ENCODE results near the gene PREX1. TPM values are rescaled to one million over a fixed set of nuclear protein-coding genes. Genes with fewer than 3 reads are reported as not detected.
"Not testable (repeated sequence)": the region's sequence is repeated elsewhere in the genome, so short reads cannot be mapped to it uniquely, and the experiment has no call there.

Gene PREX1
- total RNA-seq, 2 experiments from 2014 or later = 130 to 156 TPM

GRCh38 chr20:48826883-48827771, 672 bp downstream of the PREX1 start:
- H3K36me3 Mint-ChIP-seq = peaks cover 26% of the 10 kb centered on the region
- peak; percentile 58 for DNase-seq
- CTCF ChIA-PET = interaction anchor here (0.9 to 2.3 kb wide), 6 partner anchors 10 to 170 kb away, joined by 3 to 9 read pairs (median 6); no protein-coding TSS in a partner anchor

GRCh38 chr20:48826480-48826879, 1.3 kb downstream of the PREX1 start:
- H3K27me3 Mint-ChIP-seq; ATAC-seq; DNase-seq; H3K9me3 Mint-ChIP-seq (ENCODE audit: low read depth): not testable (repeated sequence)
- CTCF ChIA-PET = interaction anchor here (0.9 to 2.3 kb wide), 5 partner anchors 9 to 170 kb away, joined by 3 to 9 read pairs (median 4); no protein-coding TSS in a partner anchor
- peaks cover 48% of the 10 kb centered on the region for H3K4me1 Mint-ChIP-seq
- peak overlapping the region; percentile 98 for H3K27ac Mint-ChIP-seq
- H3K36me3 Mint-ChIP-seq = peaks cover 31% of the 10 kb centered on the region
- peak overlapping the region; percentile 98 for H3K4me3 Mint-ChIP-seq

More at GRCh38 chr20:48826883-48827771, 672 bp downstream of the PREX1 start:
- peak overlapping the region; percentile 98 for H3K4me3 Mint-ChIP-seq
- peak overlapping the region; percentile 98 for H3K27ac Mint-ChIP-seq
- H3K9me3 Mint-ChIP-seq (ENCODE audit: low read depth) = no peaks in the 10 kb centered on the region
- H3K27me3 Mint-ChIP-seq = no peaks in the 10 kb centered on the region
- ATAC-seq = peak; percentile 17
- peaks cover 41% of the 10 kb centered on the region for H3K4me1 Mint-ChIP-seq

GRCh38 chr20:48826069-48826468, 1.7 kb downstream of the PREX1 start:
- ATAC-seq (no peak), DNase-seq (no peak)
- H3K36me3 Mint-ChIP-seq = peaks cover 34% of the 10 kb centered on the region
- H3K4me1 Mint-ChIP-seq = peaks cover 52% of the 10 kb centered on the region
- H3K27ac Mint-ChIP-seq = peak overlapping the region; percentile 98
- H3K9me3 Mint-ChIP-seq (ENCODE audit: low read depth) = no peaks in the 10 kb centered on the region
- CTCF ChIA-PET = interaction anchor here (0.9 to 2.3 kb wide), 5 partner anchors 54 to 169 kb away, joined by 3 to 9 read pairs (median 7); no protein-coding TSS in a partner anchor
- H3K27me3 Mint-ChIP-seq = no peaks in the 10 kb centered on the region
- peak overlapping the region; percentile 98 for H3K4me3 Mint-ChIP-seq

- Mint-ChIP-seq H3K9me3 (ENCODE audit: low read depth) (no peaks in the 10 kb centered on the region), H3K36me3 (peaks cover 35% of the 10 kb centered on the region), H3K4me3 (peak overlapping the region; percentile 98), H3K27ac (peak overlapping the region; percentile 98), H3K4me1 (peaks cover 57% of the 10 kb centered on the region), H3K27me3 (no peaks in the 10 kb centered on the region)
- DNase-seq = no peak
- CTCF ChIA-PET = interaction anchor here (0.9 to 2.3 kb wide), 5 partner anchors 56 to 116 kb away, joined by 3 to 8 read pairs (median 3); no protein-coding TSS in a partner anchor
- ATAC-seq = no peak
Observed at GRCh38 chr20:48825566-48825920, 2.3 kb downstream of the PREX1 start.

GRCh38 chr20:48824830-48825565, 2.8 kb downstream of the PREX1 start:
- ATAC-seq (no peak), DNase-seq (no peak)
- no peaks in the 10 kb centered on the region for H3K27me3 Mint-ChIP-seq
- CTCF ChIA-PET = interaction anchor here (0.9 to 1.1 kb wide), 3 partner anchors 56 to 80 kb away, joined by 3 to 7 read pairs (median 3); no protein-coding TSS in a partner anchor
- H3K27ac Mint-ChIP-seq = peak overlapping the region; percentile 98
- no peaks in the 10 kb centered on the region for H3K9me3 Mint-ChIP-seq (ENCODE audit: low read depth)
- H3K4me1 Mint-ChIP-seq = peaks cover 62% of the 10 kb centered on the region
- peaks cover 40% of the 10 kb centered on the region for H3K36me3 Mint-ChIP-seq
- H3K4me3 Mint-ChIP-seq = peak overlapping the region; percentile 98

GRCh38 chr20:48823960-48824498, 3.8 kb downstream of the PREX1 start:
- H3K27me3 Mint-ChIP-seq = no peaks in the 10 kb centered on the region
- H3K36me3 Mint-ChIP-seq = peaks cover 44% of the 10 kb centered on the region
- CTCF ChIA-PET = no interaction called here

GRCh38 chr20:48823476-48823875, 4.3 kb downstream of the PREX1 start:
- Mint-ChIP-seq H3K36me3 (peaks cover 47% of the 10 kb centered on the region), H3K4me3 (peak overlapping the region; percentile 98), H3K9me3 (ENCODE audit: low read depth) (no peaks in the 10 kb centered on the region), H3K4me1 (peaks cover 72% of the 10 kb centered on the region), H3K27me3 (no peaks in the 10 kb centered on the region), H3K27ac (peak overlapping the region; percentile 98)
- DNase-seq (no peak), ATAC-seq (no peak)
- CTCF ChIA-PET = interaction anchor here (0.9 to 1.4 kb wide), 4 partner anchors 64 to 166 kb away, joined by 3 to 4 read pairs (median 3); no protein-coding TSS in a partner anchor

More at GRCh38 chr20:48823960-48824498, 3.8 kb downstream of the PREX1 start:
- Mint-ChIP-seq H3K4me1 (peaks cover 71% of the 10 kb centered on the region), H3K9me3 (ENCODE audit: low read depth) (no peaks in the 10 kb centered on the region), H3K27ac (peak overlapping the region; percentile 98), H3K4me3 (peak overlapping the region; percentile 98)
- ATAC-seq (peak; percentile 65), DNase-seq (peak; percentile 88)

- Mint-ChIP-seq H3K4me1 (peaks cover 77% of the 10 kb centered on the region), H3K9me3 (ENCODE audit: low read depth) (no peaks in the 10 kb centered on the region), H3K36me3 (peaks cover 50% of the 10 kb centered on the region), H3K4me3 (peak overlapping the region; percentile 98), H3K27ac (peak overlapping the region; percentile 98), H3K27me3 (no peaks in the 10 kb centered on the region)
- ATAC-seq (no peak), DNase-seq (no peak)
- CTCF ChIA-PET = interaction anchor here (0.9 to 1.4 kb wide), 4 partner anchors 63 to 165 kb away, joined by 3 to 4 read pairs (median 3); no protein-coding TSS in a partner anchor
Observed at GRCh38 chr20:48822879-48823385, 4.9 kb downstream of the PREX1 start.

- CTCF ChIA-PET = interaction anchor here (0.6 to 1.4 kb wide), 4 partner anchors 61 to 164 kb away, joined by 3 to 4 read pairs (median 3); no protein-coding TSS in a partner anchor
- H3K9me3 Mint-ChIP-seq (ENCODE audit: low read depth) = no peaks in the 10 kb centered on the region
- H3K4me1 Mint-ChIP-seq = peaks cover 84% of the 10 kb centered on the region
- peak overlapping the region; percentile 98 for H3K27ac Mint-ChIP-seq
- ATAC-seq (no peak), DNase-seq (no peak)
- H3K27me3 Mint-ChIP-seq = no peaks in the 10 kb centered on the region
- H3K36me3 Mint-ChIP-seq = peaks cover 57% of the 10 kb centered on the region
- H3K4me3 Mint-ChIP-seq = peak overlapping the region; percentile 60
Observed at GRCh38 chr20:48822178-48822577, 5.6 kb downstream of the PREX1 start.

- H3K9me3 Mint-ChIP-seq (ENCODE audit: low read depth) = no peaks in the 10 kb centered on the region
- peaks cover 61% of the 10 kb centered on the region for H3K36me3 Mint-ChIP-seq
- CTCF ChIA-PET = interaction anchor here (0.6 to 0.8 kb wide), 2 partner anchors 46 to 60 kb away, joined by 3 read pairs; no protein-coding TSS in a partner anchor
- H3K4me1 Mint-ChIP-seq = peaks cover 92% of the 10 kb centered on the region
- no peak for ATAC-seq
- no peak for DNase-seq
- H3K4me3 Mint-ChIP-seq = peak overlapping the region; percentile 60
- H3K27me3 Mint-ChIP-seq = no peaks in the 10 kb centered on the region
- H3K27ac Mint-ChIP-seq = peak overlapping the region; percentile 98
Observed at GRCh38 chr20:48821261-48821920, 6.4 kb downstream of the PREX1 start.

GRCh38 chr20:48820649-48820973, 7.2 kb downstream of the PREX1 start:
- Mint-ChIP-seq H3K27ac (peak overlapping the region; percentile 98), H3K9me3 (ENCODE audit: low read depth) (no peaks in the 10 kb centered on the region), H3K4me1 (peaks cover 100% of the 10 kb centered on the region), H3K36me3 (peaks cover 59% of the 10 kb centered on the region), H3K4me3 (peak overlapping the region; percentile 54), H3K27me3 (no peaks in the 10 kb centered on the region)
- CTCF ChIA-PET = no interaction called here
- ATAC-seq (no peak), DNase-seq (no peak)

Measured in activated CD8-positive, alpha-beta memory T cell treated with anti-CD3 and anti-CD28 coated beads, Interleukin-2, amount 10 ng/mL, durations not matched to agents 7 days and 5 days (primary cell).